ENCODE results near the gene FARP1.
"Not testable (repeated sequence)": the region's sequence is repeated elsewhere in the genome, so short reads cannot be mapped to it uniquely, and the experiment has no call there.

FARP1 gene

GRCh38 chr13:98264877-98265276 is 122.0 kb downstream of the FARP1 start:
- no peak for DNase-seq (ENCODE audit: low spot score)

- DNase-seq (ENCODE audit: low spot score) = no peak
These were observed 123.0 kb downstream of the FARP1 start for GRCh38 chr13:98265692-98266551.

- no peak for DNase-seq (ENCODE audit: low spot score)
These were observed 124.4 kb downstream of the FARP1 start for GRCh38 chr13:98267080-98267912.

- DNase-seq (ENCODE audit: low spot score) = no peak
These were observed 126.5 kb downstream of the FARP1 start for GRCh38 chr13:98269386-98269785.

DNA sequence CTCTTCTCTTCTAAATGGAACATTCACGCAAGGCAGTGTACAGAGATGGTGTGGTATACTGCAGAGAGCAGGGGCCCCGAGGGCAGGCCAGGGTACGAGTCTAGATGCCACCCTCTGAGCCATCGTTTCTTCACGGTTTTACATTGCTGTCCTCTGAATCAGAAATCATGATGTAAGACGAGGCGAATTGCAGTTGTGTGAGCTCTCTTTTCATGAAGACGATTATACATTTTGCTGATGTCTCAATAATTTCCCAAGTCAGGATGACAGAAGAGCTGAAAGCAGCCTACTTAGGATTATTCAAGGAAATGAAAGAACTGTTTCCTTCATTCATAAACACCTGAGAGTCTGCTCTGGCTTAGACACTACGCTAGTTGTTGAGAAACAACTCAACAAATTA is 127.9 kb downstream of the FARP1 start:
- DNase-seq (ENCODE audit: low spot score) = no peak

DNA sequence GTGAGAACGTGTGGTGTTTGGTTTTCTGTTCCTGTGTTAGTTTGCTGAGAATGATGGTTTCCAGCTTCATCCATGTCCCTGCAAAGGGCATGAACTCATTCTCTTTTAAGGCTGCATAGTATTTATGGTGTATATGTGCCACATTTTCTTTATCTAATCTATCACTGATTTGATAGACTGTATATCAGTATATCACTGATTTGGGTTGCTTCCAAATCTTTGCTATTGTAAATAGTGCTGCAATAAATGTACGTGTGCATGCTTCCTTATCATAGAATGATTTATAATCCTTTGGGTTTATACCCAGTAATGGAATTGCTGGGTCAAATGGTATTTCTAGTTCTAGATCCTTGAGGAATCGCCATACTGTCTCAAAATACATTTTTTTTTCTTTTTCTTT is 128.8 kb downstream of the FARP1 start:
- DNase-seq (ENCODE audit: low spot score) = not testable (repeated sequence)

- no peak for DNase-seq (ENCODE audit: low spot score)
These were observed 129.7 kb downstream of the FARP1 start for GRCh38 chr13:98272549-98272948.

DNA sequence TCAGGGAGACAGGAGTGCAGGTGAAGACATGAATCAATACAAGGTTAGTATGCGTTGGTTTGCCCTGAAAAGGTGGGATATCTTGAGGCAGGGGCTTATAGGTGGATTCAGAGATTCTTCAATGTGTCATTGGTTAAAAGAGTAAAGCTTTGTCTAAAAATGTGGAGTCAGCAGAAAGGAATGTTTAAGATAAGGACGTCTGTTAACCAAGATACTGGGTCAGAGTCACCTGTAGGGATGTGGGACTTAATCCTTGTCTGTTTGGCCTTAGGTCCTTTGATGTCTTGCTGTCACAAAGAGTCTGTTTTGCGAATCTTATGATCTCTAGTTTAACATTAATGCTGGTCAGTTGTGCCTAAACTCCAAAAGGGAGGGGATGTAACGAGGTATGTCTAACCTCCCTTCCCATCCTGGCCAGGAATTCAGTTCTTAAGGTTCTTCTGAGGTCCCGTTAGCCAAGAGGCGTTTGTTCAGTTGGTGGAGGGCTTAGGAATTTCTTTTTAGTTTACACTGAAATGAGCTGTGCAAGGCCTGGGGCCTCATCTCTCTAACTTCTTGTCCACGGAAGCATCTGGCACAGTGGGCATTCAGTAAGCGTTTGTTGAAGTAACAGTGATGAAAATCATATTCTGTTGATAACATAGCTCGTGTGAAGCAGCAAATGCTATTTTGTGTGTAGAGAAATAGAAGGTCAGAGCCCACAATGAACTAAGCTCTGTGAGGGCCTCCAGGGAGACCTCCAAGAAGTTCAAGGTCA is 130.4 kb downstream of the FARP1 start:
- DNase-seq (ENCODE audit: low spot score) = no peak

DNA sequence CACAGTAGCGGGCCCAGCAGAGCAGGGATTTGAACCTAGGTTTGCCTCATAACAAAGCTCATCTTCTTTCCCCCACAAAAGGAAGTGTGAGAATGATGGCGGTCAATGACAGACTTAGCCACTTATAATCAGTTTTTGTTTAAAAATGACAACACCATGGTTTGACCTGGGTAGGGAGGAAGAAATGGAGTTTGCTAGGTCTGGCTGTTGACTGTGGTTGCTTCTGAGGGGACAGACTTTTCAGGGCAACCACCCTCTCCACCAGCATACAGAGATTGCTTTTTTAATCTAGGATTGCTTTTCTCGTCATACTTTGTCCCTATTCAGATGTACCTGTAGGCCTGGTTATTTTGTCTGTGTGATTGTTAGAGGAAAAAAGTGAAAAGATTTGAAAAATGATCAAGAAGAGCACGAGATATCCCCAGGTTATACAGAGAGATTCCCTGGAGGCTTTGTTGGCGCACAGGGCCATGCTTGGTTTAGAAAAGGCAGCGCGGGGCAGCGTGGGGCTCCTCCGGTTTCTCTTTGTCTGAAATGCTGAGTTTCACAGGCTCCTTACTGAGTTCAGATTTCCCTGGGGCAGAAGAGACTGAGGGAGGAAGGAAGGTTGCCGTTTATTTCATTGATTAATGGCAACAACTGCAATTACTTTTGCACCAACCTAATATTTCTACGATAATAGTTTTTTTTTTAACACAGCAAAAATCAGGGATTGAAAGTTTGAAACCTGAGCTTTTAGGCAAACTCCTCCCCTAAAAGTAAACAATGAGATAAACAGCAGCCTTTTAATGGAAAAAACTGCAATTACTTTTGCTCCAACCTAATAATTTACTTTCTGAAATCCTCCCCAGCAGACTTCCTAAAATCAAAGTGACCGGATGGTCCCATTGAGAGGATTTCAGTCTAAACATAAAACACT is 131.2 kb downstream of the FARP1 start:
- DNase-seq (ENCODE audit: low spot score) = no peak

GRCh38 chr13:98274921-98275487 is 132.1 kb downstream of the FARP1 start:
- DNase-seq (ENCODE audit: low spot score) = no peak

- DNase-seq (ENCODE audit: low spot score) = no peak
These were observed 132.8 kb downstream of the FARP1 start for GRCh38 chr13:98275681-98276171.

- no peak for DNase-seq (ENCODE audit: low spot score)
These were observed 133.6 kb downstream of the FARP1 start for GRCh38 chr13:98276486-98276885.

- DNase-seq (ENCODE audit: low spot score) = no peak
These were observed 135.3 kb downstream of the FARP1 start for GRCh38 chr13:98278068-98278724.

DNA sequence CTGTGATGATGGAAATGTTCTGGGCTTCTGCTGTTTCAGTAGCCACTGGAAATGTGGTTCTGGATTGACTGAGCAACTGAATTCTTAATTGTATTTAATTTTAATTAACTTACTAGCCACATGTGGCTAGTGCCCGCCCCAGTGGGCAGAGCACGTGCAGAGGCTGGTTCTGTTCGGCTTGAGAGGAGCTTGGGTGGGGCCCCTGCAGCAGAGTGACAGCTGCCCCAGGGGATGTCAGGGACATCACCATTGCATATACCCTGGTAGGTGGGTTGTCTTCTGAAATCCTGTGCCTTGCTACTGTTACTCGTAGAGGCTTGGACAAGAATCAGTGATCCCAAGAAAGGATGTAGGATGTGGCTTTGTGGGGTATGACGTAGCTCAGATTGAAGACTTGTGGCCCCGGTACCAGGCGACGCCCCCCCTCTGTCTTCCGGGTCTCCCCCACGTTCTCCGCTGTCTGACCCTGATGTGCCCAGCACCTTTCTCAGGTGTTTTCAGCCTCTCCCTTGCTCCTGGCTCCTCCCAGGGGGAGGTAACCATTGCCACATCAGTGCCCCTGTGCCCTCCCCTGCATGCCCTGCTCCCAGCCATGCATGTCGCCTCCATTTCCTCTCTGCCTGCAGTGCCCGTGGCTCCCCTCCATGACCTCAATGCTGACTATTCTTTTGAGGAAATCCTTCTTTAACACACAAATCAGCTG is 136.7 kb downstream of the FARP1 start:
- DNase-seq (ENCODE audit: low spot score) = peak; percentile 31

GRCh38 chr13:98280176-98280510 is 137.2 kb downstream of the FARP1 start:
- DNase-seq (ENCODE audit: low spot score) = no peak

DNA sequence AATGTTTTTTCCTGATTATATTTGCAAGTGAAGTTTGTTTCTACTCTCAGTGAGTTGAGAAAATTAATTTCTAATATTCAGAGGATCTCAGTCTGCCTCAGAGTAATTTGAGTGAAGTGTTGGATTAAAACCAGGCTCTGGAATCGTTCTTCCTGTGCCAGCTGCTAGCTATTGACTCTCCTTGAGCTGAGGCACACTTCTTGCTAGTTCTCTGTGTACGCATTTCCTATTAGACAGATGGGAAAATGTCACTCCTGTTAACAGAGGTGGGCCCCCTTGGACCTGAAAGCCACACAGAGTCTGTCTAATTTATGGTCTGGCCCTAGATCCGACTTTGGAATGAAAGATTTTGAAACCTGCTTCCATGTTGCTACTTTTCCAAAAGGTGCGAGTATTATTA is 141.8 kb downstream of the FARP1 start:
- DNase-seq (ENCODE audit: low spot score) = no peak

GRCh38 chr13:98285317-98285716 is 142.4 kb downstream of the FARP1 start:
- DNase-seq (ENCODE audit: low spot score) = no peak

GRCh38 chr13:98285852-98286594 is 143.1 kb downstream of the FARP1 start:
- DNase-seq (ENCODE audit: low spot score) = no peak

GRCh38 chr13:98286799-98287198 is 143.9 kb downstream of the FARP1 start:
- no peak for DNase-seq (ENCODE audit: low spot score)

Data from pons (tissue), 1 donor.